Esophagus muscularis mucosa (tissue), 3 donors: ENCODE measurements around the gene FBXW5.

Experiments
- POLR2A ChIP-seq: fragments of 450-650 bp; IDR thresholded peaks from one replicate; pipeline ENCODE4 v1.6.1; 2017; ENCODE audit warnings: antibody characterized with exemption, moderate library complexity, mild to moderate bottlenecking, low read depth
- POLR2AphosphoS5 ChIP-seq, 2 donors: sonication (generic); formaldehyde crosslinking; IDR thresholded peaks; one replicate each; pipeline ENCODE4 v1.6.1; 2017; ENCODE audit warnings: antibody characterized with exemption in 2 of 2
- TF ChIP-seq, protein P1 (sequence below), 3 experiments: fragments of 200-600 bp in 2 of 3; fragments of 450-650 bp in 1 of 3; sonication (generic) in 2 of 3; IDR thresholded peaks; one replicate each; pipeline ENCODE4 v1.5.1; 2017 to 2019; ENCODE audit warnings: antibody characterized with exemption in 3 of 3, mild to moderate bottlenecking in 2 of 3, moderate library complexity in 1 of 3

GRCh38 chr9:136978865-136979544, 34.5 kb upstream of the FBXW5 start:
- TF ChIP-seq, protein P1, sequence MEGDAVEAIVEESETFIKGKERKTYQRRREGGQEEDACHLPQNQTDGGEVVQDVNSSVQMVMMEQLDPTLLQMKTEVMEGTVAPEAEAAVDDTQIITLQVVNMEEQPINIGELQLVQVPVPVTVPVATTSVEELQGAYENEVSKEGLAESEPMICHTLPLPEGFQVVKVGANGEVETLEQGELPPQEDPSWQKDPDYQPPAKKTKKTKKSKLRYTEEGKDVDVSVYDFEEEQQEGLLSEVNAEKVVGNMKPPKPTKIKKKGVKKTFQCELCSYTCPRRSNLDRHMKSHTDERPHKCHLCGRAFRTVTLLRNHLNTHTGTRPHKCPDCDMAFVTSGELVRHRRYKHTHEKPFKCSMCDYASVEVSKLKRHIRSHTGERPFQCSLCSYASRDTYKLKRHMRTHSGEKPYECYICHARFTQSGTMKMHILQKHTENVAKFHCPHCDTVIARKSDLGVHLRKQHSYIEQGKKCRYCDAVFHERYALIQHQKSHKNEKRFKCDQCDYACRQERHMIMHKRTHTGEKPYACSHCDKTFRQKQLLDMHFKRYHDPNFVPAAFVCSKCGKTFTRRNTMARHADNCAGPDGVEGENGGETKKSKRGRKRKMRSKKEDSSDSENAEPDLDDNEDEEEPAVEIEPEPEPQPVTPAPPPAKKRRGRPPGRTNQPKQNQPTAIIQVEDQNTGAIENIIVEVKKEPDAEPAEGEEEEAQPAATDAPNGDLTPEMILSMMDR (IDR thresholded peaks at IDR 0.05), result no peak
- no peak for TF ChIP-seq POLR2A
- TF ChIP-seq POLR2AphosphoS5 (IDR thresholded peaks at IDR 0.05), result no peak
